NB4 (cell line): ENCODE measurements around the gene SALL3.

ENCODE experiments used
- CTCF ChIP-seq: IDR thresholded peaks from one replicate; pipeline ENCODE4 v1.5.1; 2012; ENCODE audit warnings: low read depth, low read length
- POLR2A ChIP-seq: IDR thresholded peaks from 2 replicates; pipeline ENCODE4 v1.6.1; 2011; ENCODE audit warnings: mild to moderate bottlenecking; ENCODE audit not compliant: insufficient read length; ENCODE audit errors: extremely low read depth

- no peak for TF ChIP-seq POLR2A
- TF ChIP-seq CTCF = no peak
Observed at GRCh38 chr18:78960709-78961108, 18.9 kb upstream of the SALL3 start.
